HUES64 (cell line): ENCODE measurements around the gene STX12.
A peak's percentile ranks its signal among the peaks of the same experiment; 100 is the strongest.
"Not testable (repeated sequence)": the region's sequence is repeated elsewhere in the genome, so short reads cannot be mapped to it uniquely, and the experiment has no call there.

Experiments
- H3K27ac ChIP-seq: 2 replicates; pipeline ENCODE4 v1.7.0; 2013; ENCODE audit warnings: low read depth, low read length, inconsistent platforms
- H3K27me3 ChIP-seq: 2 replicates; pipeline ENCODE4 v1.6.1; 2013; ENCODE audit warnings: mild to moderate bottlenecking, low read length; ENCODE audit not compliant: insufficient read depth
- H3K36me3 ChIP-seq: 2 replicates; pipeline ENCODE4 v1.6.1; 2013; ENCODE audit warnings: mild to moderate bottlenecking, low read length; ENCODE audit not compliant: insufficient read depth
- H3K4me1 ChIP-seq: 2 replicates; pipeline ENCODE4 v1.6.1; 2013; ENCODE audit warnings: mild to moderate bottlenecking, low read length, moderate library complexity; ENCODE audit not compliant: insufficient read depth
- H3K4me3 ChIP-seq: 2 replicates; pipeline ENCODE4 v1.5.1; 2013; ENCODE audit warnings: mild to moderate bottlenecking, low read length, moderate library complexity
- H3K9ac ChIP-seq: 2 replicates; pipeline ENCODE4 v1.6.1; 2013; ENCODE audit warnings: mild to moderate bottlenecking, low read depth, low read length
- H3K9me3 ChIP-seq: 2 replicates; pipeline ENCODE4 v1.6.1; 2013; ENCODE audit warnings: low read depth, low read length; ENCODE audit not compliant: insufficient read depth
- WGBS: fragments of 150-250, 120-280 bp; methylation state at CpG from one replicate; pipeline ENCODE4 v1.1.7; 2013; ENCODE audit warnings: missing lambda C conversion rate; 5-methylcytosine and 5-hydroxymethylcytosine counted together

STX12 gene

GRCh38 chr1:27831568-27832410 is 58.8 kb downstream of the STX12 start:
- Histone ChIP-seq H3K4me3 (peak overlapping the region; percentile 90), H3K9ac (peak overlapping the region; percentile 98), H3K36me3 (peaks cover 40% of the 10 kb centered on the region), H3K27ac (peak overlapping the region; percentile 95; the same call in 1 of the 2 replicates), H3K27me3 (no peaks in the 10 kb centered on the region), H3K9me3 (no peaks in the 10 kb centered on the region), H3K4me1 (peaks cover 11% of the 10 kb centered on the region; the same call in 1 of the 2 replicates)
- WGBS, result 50% methylated on average over 10 of the region's 10 CpGs

GRCh38 chr1:27832762-27833161 is 59.7 kb downstream of the STX12 start:
- no peak overlapping the region for H3K27ac ChIP-seq
- H3K27me3 ChIP-seq, result no peaks in the 10 kb centered on the region
- WGBS, result 100% methylated on average over 1 of the region's 2 CpGs
- H3K4me3 ChIP-seq, result peak overlapping the region; percentile 90; the same call in 1 of the 2 replicates
- no peaks in the 10 kb centered on the region for H3K9me3 ChIP-seq
- H3K9ac ChIP-seq, result 0 out of 2 replicates have a peak overlapping the region, but pooled peaks have one; percentile 98
- H3K36me3 ChIP-seq, result peaks cover 42% of the 10 kb centered on the region
- H3K4me1 ChIP-seq, result peaks cover 11% of the 10 kb centered on the region; the same call in 1 of the 2 replicates

GRCh38 chr1:27833470-27833869 is 60.5 kb downstream of the STX12 start:
- WGBS, result 96% methylated on average over 2 of the region's 3 CpGs

GRCh38 chr1:27835046-27835445 is 62.0 kb downstream of the STX12 start:
- Histone ChIP-seq H3K36me3 (peaks cover 60% of the 10 kb centered on the region), H3K27me3 (no peaks in the 10 kb centered on the region), H3K4me1 (peaks cover 11% of the 10 kb centered on the region; the same call in 1 of the 2 replicates), H3K27ac (no peak overlapping the region), H3K9me3 (no peaks in the 10 kb centered on the region), H3K4me3 (no peak overlapping the region), H3K9ac (no peak overlapping the region)

More at GRCh38 chr1:27833470-27833869, 60.5 kb downstream of the STX12 start:
- no peak overlapping the region for H3K4me3 ChIP-seq
- peaks cover 45% of the 10 kb centered on the region for H3K36me3 ChIP-seq
- H3K27ac ChIP-seq, result no peak overlapping the region
- no peak overlapping the region for H3K9ac ChIP-seq
- H3K27me3 ChIP-seq, result no peaks in the 10 kb centered on the region
- H3K9me3 ChIP-seq, result no peaks in the 10 kb centered on the region
- H3K4me1 ChIP-seq, result peaks cover 11% of the 10 kb centered on the region; the same call in 1 of the 2 replicates

- no peak overlapping the region for H3K9ac ChIP-seq
- H3K27ac ChIP-seq, result no peak overlapping the region
- peaks cover 64% of the 10 kb centered on the region for H3K36me3 ChIP-seq
- no peaks in the 10 kb centered on the region for H3K9me3 ChIP-seq
- no peaks in the 10 kb centered on the region for H3K27me3 ChIP-seq
- 83% methylated on average over 1 of the region's 1 CpG for WGBS
- no peak overlapping the region for H3K4me3 ChIP-seq
- peaks cover 11% of the 10 kb centered on the region; the same call in 1 of the 2 replicates for H3K4me1 ChIP-seq
Measured at GRCh38 chr1:27835501-27835900, 62.5 kb downstream of the STX12 start.

GRCh38 chr1:27849951-27850350 is 76.9 kb downstream of the STX12 start:
- 96% methylated on average over 7 of the region's 7 CpGs for WGBS
- H3K9ac ChIP-seq, result no peak overlapping the region
- peaks cover 8% of the 10 kb centered on the region for H3K9me3 ChIP-seq
- no peak overlapping the region for H3K4me3 ChIP-seq
- no peak overlapping the region for H3K27ac ChIP-seq
- H3K27me3 ChIP-seq, result no peaks in the 10 kb centered on the region
- H3K36me3 ChIP-seq, result peaks cover 64% of the 10 kb centered on the region
- H3K4me1 ChIP-seq, result no peaks in the 10 kb centered on the region

GRCh38 chr1:27855085-27855484 is 82.1 kb downstream of the STX12 start:
- Histone ChIP-seq H3K4me3 (no peak overlapping the region), H3K27ac (no peak overlapping the region), H3K9me3 (peaks cover 8% of the 10 kb centered on the region), H3K36me3 (peaks cover 19% of the 10 kb centered on the region), H3K4me1 (peaks cover 10% of the 10 kb centered on the region; the same call in 1 of the 2 replicates), H3K9ac (no peak overlapping the region), H3K27me3 (no peaks in the 10 kb centered on the region)
- 97% methylated on average over 5 of the region's 6 CpGs for WGBS

- H3K9me3 ChIP-seq, result peaks cover 2% of the 10 kb centered on the region
- H3K27ac ChIP-seq, result no peak overlapping the region
- peaks cover 2% of the 10 kb centered on the region for H3K36me3 ChIP-seq
- H3K9ac ChIP-seq, result no peak overlapping the region
- WGBS, result 86% methylated on average over 12 of the region's 12 CpGs
- H3K4me3 ChIP-seq, result no peak overlapping the region
- H3K4me1 ChIP-seq, result peaks cover 10% of the 10 kb centered on the region; the same call in 1 of the 2 replicates
- no peaks in the 10 kb centered on the region for H3K27me3 ChIP-seq
Measured at GRCh38 chr1:27856561-27857343, 83.7 kb downstream of the STX12 start.

- not testable (repeated sequence) for H3K4me3 ChIP-seq, H3K9ac ChIP-seq, H3K36me3 ChIP-seq, H3K27ac ChIP-seq, H3K27me3 ChIP-seq, H3K9me3 ChIP-seq
- 90% methylated on average over 10 of the region's 11 CpGs for WGBS
- H3K4me1 ChIP-seq, result peaks cover 10% of the 10 kb centered on the region; the same call in 1 of the 2 replicates
Measured at GRCh38 chr1:27857552-27857951, 84.5 kb downstream of the STX12 start.

- no peaks in the 10 kb centered on the region for H3K36me3 ChIP-seq
- H3K27ac ChIP-seq, result no peak overlapping the region
- peaks cover 10% of the 10 kb centered on the region; the same call in 1 of the 2 replicates for H3K4me1 ChIP-seq
- WGBS, result 70% methylated on average over 10 of the region's 10 CpGs
- H3K9ac ChIP-seq, result no peak overlapping the region
- H3K9me3 ChIP-seq, result no peaks in the 10 kb centered on the region
- H3K4me3 ChIP-seq, result no peak overlapping the region; the same call in 1 of the 2 replicates
- H3K27me3 ChIP-seq, result no peaks in the 10 kb centered on the region
Measured at GRCh38 chr1:27858072-27858948, 85.3 kb downstream of the STX12 start.
